ENCODE results near the gene MICAL3.

Gene MICAL3

DNA sequence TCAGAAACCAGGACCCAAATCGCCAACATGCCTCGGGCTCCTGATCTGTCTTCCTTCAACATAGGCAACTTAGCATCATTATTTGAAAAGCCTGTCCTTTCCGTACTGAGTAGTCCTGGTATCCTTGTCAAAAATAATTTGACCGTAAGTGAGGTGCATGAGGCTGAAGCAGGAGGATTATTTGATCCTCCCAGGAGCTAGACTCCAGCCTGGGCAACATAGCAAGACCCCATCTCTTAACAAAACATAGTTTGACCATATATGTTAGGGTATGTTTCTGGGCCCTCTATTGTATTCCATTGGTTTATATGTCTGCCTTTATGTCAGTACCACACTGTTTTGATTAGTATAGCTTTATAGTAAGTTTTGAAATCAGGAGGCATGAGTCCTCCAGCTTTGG, 112.5 kb downstream of the MICAL3 start:
- DNase-seq (ENCODE audit: extremely low read depth, low read depth): no peak
- no peak overlapping the region for H3K4me3 ChIP-seq (replicated peaks; ENCODE audit: low read depth, low read length)
- no peak for TF ChIP-seq CTCF (IDR thresholded peaks at IDR 0.05; ENCODE audit: low read depth, low read length, missing control alignments)

DNA sequence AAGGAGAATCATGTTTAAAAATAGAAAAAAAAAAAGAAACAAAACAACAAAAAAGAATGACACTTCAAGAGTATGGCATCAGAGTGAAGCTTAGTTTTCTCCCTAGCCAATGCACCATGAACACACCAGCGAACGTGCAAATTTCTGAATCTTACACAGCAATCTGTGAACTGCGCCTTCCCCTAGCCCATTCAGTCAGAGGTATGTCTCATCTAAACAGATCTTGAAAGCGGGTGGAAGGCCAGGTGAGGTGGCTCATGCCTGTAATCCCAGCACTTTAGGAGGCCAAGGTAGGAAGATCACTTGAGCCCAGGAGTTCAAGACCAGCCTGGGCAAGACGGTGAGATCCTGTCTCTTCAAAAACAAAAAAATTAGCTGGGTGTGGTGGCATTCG, 113.1 kb downstream of the MICAL3 start:
- TF ChIP-seq CTCF (IDR thresholded peaks at IDR 0.05; ENCODE audit: low read depth, low read length, missing control alignments): no peak
- no peak for DNase-seq (ENCODE audit: extremely low read depth, low read depth)
- no peak overlapping the region for H3K4me3 ChIP-seq (replicated peaks; ENCODE audit: low read depth, low read length)

- H3K4me3 ChIP-seq (replicated peaks; ENCODE audit: low read depth, low read length): no peak overlapping the region
- DNase-seq (ENCODE audit: extremely low read depth, low read depth): peak; percentile 24
- TF ChIP-seq CTCF (IDR thresholded peaks at IDR 0.05; ENCODE audit: low read depth, low read length, missing control alignments): peak; percentile 38
These were observed 113.6 kb downstream of the MICAL3 start for GRCh38 chr22:17910561-17911311.

GRCh38 chr22:17907748-17908051, 116.7 kb downstream of the MICAL3 start:
- no peak for TF ChIP-seq CTCF (IDR thresholded peaks at IDR 0.05; ENCODE audit: low read depth, low read length, missing control alignments)
- H3K4me3 ChIP-seq (replicated peaks; ENCODE audit: low read depth, low read length): no peak overlapping the region

DNA sequence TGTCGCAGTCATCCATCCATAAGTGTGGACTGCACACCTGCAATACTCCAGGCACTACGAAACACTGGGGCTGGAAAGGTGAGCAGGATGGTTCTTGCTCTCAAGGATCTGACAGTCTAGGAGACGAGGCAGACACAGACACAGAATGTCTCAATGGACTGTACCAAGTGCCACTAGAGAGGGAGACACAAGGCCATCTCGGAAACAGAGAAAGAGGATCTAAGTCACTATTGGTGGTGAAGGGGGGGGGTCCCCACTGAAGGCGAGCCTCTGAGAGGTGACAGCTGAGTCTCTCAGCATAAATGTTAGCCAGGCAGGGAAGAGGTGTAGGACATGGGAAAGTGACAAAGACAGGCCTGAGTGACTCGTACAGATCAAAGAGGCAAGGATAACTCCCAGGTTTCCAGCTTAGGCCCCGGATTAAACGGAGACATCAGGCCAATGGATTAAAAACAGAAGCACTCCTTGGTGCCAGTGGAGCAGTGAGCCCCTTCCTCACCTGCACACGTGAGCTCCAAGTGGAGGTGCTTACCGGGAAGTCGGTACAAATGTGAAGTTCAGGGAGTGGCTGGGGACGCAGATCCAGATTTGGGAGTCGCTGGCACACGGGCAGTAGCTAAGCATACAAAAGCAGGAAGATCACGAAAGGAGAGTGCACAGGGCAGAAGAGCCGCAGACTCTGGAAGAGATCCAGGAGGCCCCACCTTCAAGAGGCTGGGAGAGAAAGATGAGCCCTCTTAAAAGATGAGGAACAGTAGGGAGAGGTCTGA, 117.2 kb downstream of the MICAL3 start:
- no peak for DNase-seq (ENCODE audit: extremely low read depth, low read depth)
- no peak for TF ChIP-seq CTCF (IDR thresholded peaks at IDR 0.05; ENCODE audit: low read depth, low read length, missing control alignments)
- H3K4me3 ChIP-seq (replicated peaks; ENCODE audit: low read depth, low read length): no peak overlapping the region

More at GRCh38 chr22:17907748-17908051, 116.7 kb downstream of the MICAL3 start:
- DNase-seq (ENCODE audit: extremely low read depth, low read depth): no peak

DNA sequence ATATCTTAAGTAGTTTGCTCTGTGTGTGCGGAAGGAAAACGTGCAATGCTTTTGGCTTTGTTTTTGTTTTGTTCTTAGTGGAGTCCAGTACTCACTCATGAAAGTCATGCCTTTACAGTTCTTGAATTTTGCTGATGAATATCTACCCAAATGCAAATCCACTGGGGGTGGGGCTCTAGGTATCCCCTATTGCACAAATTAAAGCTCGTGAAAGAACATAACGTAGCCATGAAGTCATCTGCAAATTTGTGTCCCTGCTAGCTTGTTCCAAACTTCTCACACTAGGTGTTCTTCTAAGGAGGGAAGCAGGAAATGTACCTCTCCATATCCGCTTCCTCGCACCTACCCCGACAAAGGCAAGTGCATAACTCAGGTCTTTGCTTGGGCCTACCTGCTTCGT, 118.9 kb downstream of the MICAL3 start:
- H3K4me3 ChIP-seq (replicated peaks; ENCODE audit: low read depth, low read length): no peak overlapping the region
- no peak for DNase-seq (ENCODE audit: extremely low read depth, low read depth)
- TF ChIP-seq CTCF (IDR thresholded peaks at IDR 0.05; ENCODE audit: low read depth, low read length, missing control alignments): no peak

Measured in HFF-Myc (cell line).